Measurements from ENCODE around the gene SLC26A1.

DNA sequence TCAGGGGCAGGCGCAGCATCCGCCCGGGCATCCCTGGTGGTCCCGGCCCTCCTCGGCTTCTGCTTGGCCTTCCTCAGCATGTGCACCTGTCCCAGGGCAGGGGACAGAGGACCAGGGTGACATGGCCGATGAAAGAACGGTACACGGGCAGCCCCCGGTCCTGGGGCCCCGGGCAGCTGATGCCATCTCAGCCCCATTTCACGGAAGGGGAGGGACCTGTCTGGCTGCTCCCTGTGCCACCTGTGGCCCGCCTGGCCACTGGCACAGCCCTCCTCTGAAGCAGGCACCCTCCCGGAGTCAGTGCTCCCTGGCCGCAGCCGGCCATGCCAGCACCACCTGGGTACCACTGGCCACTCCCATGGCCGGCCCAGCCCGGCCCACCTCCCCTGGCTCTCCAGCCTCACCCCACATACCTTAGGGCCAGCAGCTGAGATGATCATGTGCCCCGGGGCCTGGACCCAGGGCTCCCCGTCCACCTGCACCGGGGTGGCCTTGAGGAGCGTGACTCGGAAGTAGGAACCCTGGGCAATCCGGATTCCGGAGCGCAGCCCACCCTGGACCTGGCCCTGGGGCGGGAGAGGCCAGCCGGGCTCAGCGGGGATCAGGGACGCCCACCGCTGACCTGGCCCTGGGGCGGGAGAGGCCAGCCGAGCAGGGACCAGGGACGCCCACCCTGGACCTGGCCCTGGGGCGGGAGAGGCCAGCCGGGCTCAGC, 32.4 kb downstream of the SLC26A1 start:
- TF ChIP-seq POLR2A (IDR thresholded peaks at IDR 0.05) = no peak
- TF ChIP-seq, protein P1, sequence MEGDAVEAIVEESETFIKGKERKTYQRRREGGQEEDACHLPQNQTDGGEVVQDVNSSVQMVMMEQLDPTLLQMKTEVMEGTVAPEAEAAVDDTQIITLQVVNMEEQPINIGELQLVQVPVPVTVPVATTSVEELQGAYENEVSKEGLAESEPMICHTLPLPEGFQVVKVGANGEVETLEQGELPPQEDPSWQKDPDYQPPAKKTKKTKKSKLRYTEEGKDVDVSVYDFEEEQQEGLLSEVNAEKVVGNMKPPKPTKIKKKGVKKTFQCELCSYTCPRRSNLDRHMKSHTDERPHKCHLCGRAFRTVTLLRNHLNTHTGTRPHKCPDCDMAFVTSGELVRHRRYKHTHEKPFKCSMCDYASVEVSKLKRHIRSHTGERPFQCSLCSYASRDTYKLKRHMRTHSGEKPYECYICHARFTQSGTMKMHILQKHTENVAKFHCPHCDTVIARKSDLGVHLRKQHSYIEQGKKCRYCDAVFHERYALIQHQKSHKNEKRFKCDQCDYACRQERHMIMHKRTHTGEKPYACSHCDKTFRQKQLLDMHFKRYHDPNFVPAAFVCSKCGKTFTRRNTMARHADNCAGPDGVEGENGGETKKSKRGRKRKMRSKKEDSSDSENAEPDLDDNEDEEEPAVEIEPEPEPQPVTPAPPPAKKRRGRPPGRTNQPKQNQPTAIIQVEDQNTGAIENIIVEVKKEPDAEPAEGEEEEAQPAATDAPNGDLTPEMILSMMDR (IDR thresholded peaks at IDR 0.05) = no peak
